Ishikawa (cell line): ENCODE data around the gene MAP3K1.

Experiments used
- EP300 ChIP-seq: IDR thresholded peaks from 2 replicates; pipeline ENCODE4 v1.6.1; 2012; ENCODE audit warnings: borderline replicate concordance
- MAX ChIP-seq: IDR thresholded peaks from 2 replicates; pipeline ENCODE4 v1.6.1; 2012
- NFIC ChIP-seq: IDR thresholded peaks from 2 replicates; pipeline ENCODE4 v1.6.1; 2012
- RAD21 ChIP-seq: IDR thresholded peaks from 2 replicates; pipeline ENCODE4 v1.6.1; 2012; ENCODE audit warnings: low read depth
- REST ChIP-seq: IDR thresholded peaks from 2 replicates; pipeline ENCODE4 v1.6.1; 2012; ENCODE audit warnings: low read depth, mild to moderate bottlenecking
- TAF1 ChIP-seq: IDR thresholded peaks from 2 replicates; pipeline ENCODE4 v1.6.1; 2012; ENCODE audit warnings: low read depth, mild to moderate bottlenecking
- YY1 ChIP-seq: IDR thresholded peaks from 2 replicates; pipeline ENCODE4 v1.6.1; 2012; ENCODE audit warnings: low read depth

GRCh38 chr5:56810826-56811225 is 4.5 kb upstream of the MAP3K1 start:
- TF ChIP-seq EP300 (no peak), MAX (no peak), NFIC (no peak), RAD21 (no peak), TAF1 (no peak), YY1 (no peak), REST (no peak)
